Lung (tissue), 16 donors: ENCODE measurements around the gene VSTM2A. TPM values are rescaled to one million over a fixed set of nuclear protein-coding genes. Genes with fewer than 3 reads are reported as not detected.
"Not testable (repeated sequence)": the region's sequence is repeated elsewhere in the genome, so short reads cannot be mapped to it uniquely, and the experiment has no call there.

ENCODE experiments used
- ATAC-seq: fragments of 200-7000 bp; cut with Tn5 transposase; one replicate; pipeline ENCODE4 v1.9.1; 2020; ENCODE audit warnings: moderate number of reproducible peaks; ENCODE audit not compliant: insufficient read depth, low FRiP score
- DNase-seq, 3 donors: peaks; one replicate each; pipeline ENCODE4 v3.0.0-alpha.2; 2013 to 2017
- H3K27ac ChIP-seq, 2 donors: one replicate each; pipeline ENCODE4 v1.5.1; 2013; ENCODE audit warnings: mild to moderate bottlenecking in 2 of 2, moderate library complexity in 2 of 2, control low read depth in 1 of 2, inconsistent platforms in 1 of 2, low read depth in 1 of 2, low read length in 1 of 2
- H3K27me3 ChIP-seq, 3 donors: one replicate each; pipeline ENCODE4 v1.5.1; 2013; ENCODE audit warnings: low read length in 2 of 3; ENCODE audit not compliant: control insufficient read depth in 3 of 3, insufficient read depth in 3 of 3
- H3K36me3 ChIP-seq, 4 donors: one replicate each; pipeline ENCODE4 v1.5.1; 2013; ENCODE audit warnings: low read length in 4 of 4, mild to moderate bottlenecking in 1 of 4, moderate library complexity in 1 of 4; ENCODE audit not compliant: control insufficient read depth in 4 of 4, insufficient read depth in 4 of 4
- H3K4me1 ChIP-seq, 5 donors: one replicate each; pipeline ENCODE4 v1.5.1; 2013; ENCODE audit warnings: low read length in 5 of 5, mild to moderate bottlenecking in 2 of 5, moderate library complexity in 1 of 5; ENCODE audit not compliant: control insufficient read depth in 5 of 5, insufficient read depth in 5 of 5
- H3K4me3 ChIP-seq: one replicate; pipeline ENCODE4 v1.5.1; 2013; ENCODE audit warnings: mild to moderate bottlenecking, control low read depth, moderate library complexity
- H3K9ac ChIP-seq, 2 donors: one replicate each; pipeline ENCODE4 v1.5.1; 2013; ENCODE audit warnings: low read length in 2 of 2, control low read depth in 1 of 2; ENCODE audit not compliant: insufficient read depth in 1 of 2
- H3K9me3 ChIP-seq, 4 donors: one replicate each; pipeline ENCODE4 v1.5.1; 2013; ENCODE audit warnings: low read length in 3 of 4, mild to moderate bottlenecking in 1 of 4, moderate library complexity in 1 of 4; ENCODE audit not compliant: control insufficient read depth in 4 of 4, insufficient read depth in 3 of 4
- CTCF ChIP-seq: IDR thresholded peaks from 2 replicates; pipeline ENCODE4 v1.5.1; 2012; ENCODE audit warnings: mild to moderate bottlenecking; ENCODE audit errors: control extremely low read depth, extremely low read depth
- WGBS, 2 donors: extraction: QIAGEN DNeasy Blood & Tissue Kit; methylation state at CpG; one replicate each; pipeline ENCODE4 v1.1.7; 2013; 5-methylcytosine and 5-hydroxymethylcytosine counted together
- long read RNA-seq, 5 donors: transcript quantifications; one replicate each; lab custom pipeline, GENCODE V29; 2026
- polyA plus RNA-seq, 2 donors: library from polyadenylated mRNA; stranded (reverse); fragments of 200-250 nt; gene quantifications; one replicate each; pipeline ENCODE4 v1.2.1, GENCODE V29; 2013
- total RNA-seq, 2 donors: library from RNA; depleted of rRNA in 1 of 2; stranded (reverse); fragments of >200 nt in 1 of 2; gene quantifications; one replicate each; pipeline ENCODE4 v1.2.1, GENCODE V29; 2014 to 2021
- donor health status: control.
- donor health status: control.
- donor health status: Bipolar disorder and iron deficiency.
- donor health status: healthy.
- donor health status: DM: yes; HTN: yes; CAD: no.

The VSTM2A gene, protein sequence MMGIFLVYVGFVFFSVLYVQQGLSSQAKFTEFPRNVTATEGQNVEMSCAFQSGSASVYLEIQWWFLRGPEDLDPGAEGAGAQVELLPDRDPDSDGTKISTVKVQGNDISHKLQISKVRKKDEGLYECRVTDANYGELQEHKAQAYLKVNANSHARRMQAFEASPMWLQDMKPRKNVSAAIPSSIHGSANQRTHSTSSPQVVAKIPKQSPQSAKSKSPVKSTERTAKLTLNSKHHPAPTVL
- total RNA-seq (not detected), polyA plus RNA-seq (not detected)
- long read RNA-seq, donor 1: 0 reads
- long read RNA-seq, donor 2: 0 reads
- long read RNA-seq, donor 3: 0 reads
- long read RNA-seq, donor 4: 0 reads
- long read RNA-seq, donor 5: 0 reads

DNA sequence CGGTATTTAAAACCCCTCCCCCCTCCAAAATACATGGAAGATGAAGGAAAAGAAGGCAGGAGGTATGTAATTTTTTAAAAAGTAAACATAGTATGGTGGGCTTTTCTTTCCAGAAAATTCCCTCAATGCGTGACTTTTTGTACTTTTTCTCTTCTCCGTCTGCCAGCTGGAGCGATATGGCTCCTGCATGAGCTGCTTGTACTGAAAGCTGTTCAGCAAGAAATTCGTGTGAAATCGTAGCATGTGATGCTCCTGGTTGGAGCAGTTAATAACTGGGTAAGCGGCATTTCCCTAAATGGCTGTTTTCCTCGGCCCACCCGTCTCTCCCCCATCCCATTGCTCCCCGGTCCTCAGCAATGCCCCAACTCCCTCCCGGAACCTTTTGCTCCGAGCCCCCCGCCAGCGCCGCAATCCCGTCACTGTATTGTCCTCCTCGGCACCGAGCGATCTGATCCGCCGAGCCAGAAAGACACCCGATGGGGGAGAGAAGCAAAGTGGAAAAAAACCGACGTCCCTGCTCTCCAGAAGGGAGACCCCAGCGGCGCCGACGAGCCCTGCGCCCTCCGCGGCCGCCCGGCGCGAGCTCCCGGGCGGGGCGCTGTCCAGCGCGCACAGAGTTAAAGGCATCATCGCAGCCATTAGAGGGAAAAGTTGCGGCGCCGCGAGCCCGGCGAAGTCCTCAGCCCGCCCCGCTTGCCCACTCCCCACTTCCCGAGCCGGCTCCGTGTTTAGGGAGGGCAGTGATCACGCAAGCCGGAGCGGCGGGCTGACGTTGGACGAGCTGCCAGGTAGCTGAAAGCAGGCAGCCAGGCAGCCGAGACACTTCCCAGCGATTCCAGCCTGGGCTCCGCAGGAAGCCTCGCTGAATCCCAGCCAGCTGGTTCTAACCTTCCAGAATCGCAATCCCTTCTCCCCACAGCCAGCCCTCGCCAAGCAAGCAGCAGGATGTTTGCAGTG, at the start of gene VSTM2A:
VSTM2A (plus strand) TSS at position 707 of the 957 bp plus-strand sequence. CDS start 356 bp downstream, outside the sequence.
- peak; percentile 44 to 61 (median 52) for DNase-seq
- Histone ChIP-seq H3K9me3 (peaks cover 0 to 15% (median 0%) of the 10 kb centered on the region in 4 donors), H3K27ac (no peak within 1 kb of the TSS), H3K4me3 (no peak within 1 kb of the TSS), H3K4me1 (peaks cover 0 to 11% (median 4%) of the 10 kb centered on the region in 5 donors), H3K9ac (no peak within 1 kb of the TSS), H3K27me3 (peaks cover 8 to 55% (median 46%) of the 10 kb centered on the region in 3 donors), H3K36me3 (no peaks in the 10 kb centered on the region)
- 2 to 4% methylated on average over 63 to 64 of the region's 64 CpGs for WGBS, 2 donors
- peak; percentile 32 for ATAC-seq
- TF ChIP-seq CTCF: no peak

- not testable (repeated sequence) for H3K36me3 ChIP-seq, H3K4me1 ChIP-seq, ATAC-seq, H3K9ac ChIP-seq, H3K4me3 ChIP-seq, H3K9me3 ChIP-seq, DNase-seq, H3K27ac ChIP-seq, H3K27me3 ChIP-seq
- WGBS, 2 donors: 85 to 92% methylated on average over 9 to 12 of the region's 12 CpGs
These were observed 37.6 kb upstream of the VSTM2A start for GRCh38 chr7:54504531-54504930.

- 21 to 48% methylated on average over 1 of the region's 1 CpG for WGBS, 2 donors
- no peak overlapping the region for H3K4me3 ChIP-seq
- H3K9me3 ChIP-seq: peaks cover 0 to 7% (median 0%) of the 10 kb centered on the region in 4 donors
- H3K36me3 ChIP-seq: no peaks in the 10 kb centered on the region
- no peak overlapping the region for H3K27ac ChIP-seq
- ATAC-seq: no peak
- no peak overlapping the region for H3K9ac ChIP-seq
- no peak for TF ChIP-seq CTCF
- no peak for DNase-seq
- H3K27me3 ChIP-seq: no peaks in the 10 kb centered on the region
- no peaks in the 10 kb centered on the region for H3K4me1 ChIP-seq
These were observed 12.6 kb upstream of the VSTM2A start for GRCh38 chr7:54529568-54529967.

DNA sequence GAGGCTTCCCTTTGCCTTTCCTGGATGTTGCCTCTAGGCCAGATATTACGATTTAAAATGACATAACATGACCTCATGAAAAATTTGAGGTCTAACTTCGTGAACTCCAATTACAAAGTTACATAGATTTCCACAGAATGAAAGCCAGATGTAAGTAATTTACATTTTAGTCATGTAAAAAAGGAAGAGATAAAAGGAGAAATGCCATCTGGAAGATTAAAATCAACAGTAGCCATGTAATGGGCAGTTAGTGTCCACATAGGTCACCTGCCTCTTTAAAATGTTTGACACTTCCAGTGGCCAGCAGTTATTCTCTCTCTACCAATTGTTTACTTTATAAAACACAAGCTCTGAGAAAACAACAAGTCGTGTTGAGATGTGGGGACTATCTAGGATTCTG, 4.1 kb upstream of the VSTM2A start:
- DNase-seq: no peak
- WGBS, 2 donors: 37 to 64% methylated on average over 3 of the region's 3 CpGs
- H3K9ac ChIP-seq: no peak overlapping the region
- H3K4me1 ChIP-seq: peaks cover 0 to 11% (median 0%) of the 10 kb centered on the region in 5 donors
- no peak overlapping the region for H3K27ac ChIP-seq
- peaks cover 0 to 7% (median 0%) of the 10 kb centered on the region in 4 donors for H3K9me3 ChIP-seq
- no peaks in the 10 kb centered on the region for H3K36me3 ChIP-seq
- no peak overlapping the region for H3K4me3 ChIP-seq
- no peak for ATAC-seq
- no peak for TF ChIP-seq CTCF
- H3K27me3 ChIP-seq: peaks cover 0 to 24% (median 23%) of the 10 kb centered on the region in 3 donors
